GM10248 (cell line): Measurements from ENCODE around the gene MAMDC2.

Experiments
- CTCF ChIA-PET: fragments of 300-600 bp; sonication (Branson Sonifier 250); formaldehyde crosslinking; extraction: SDS; loops from one replicate; lab custom pipeline; 2021; ENCODE audit warnings: antibody characterized with exemption; lab: Yijun Ruan, JAX
- POLR2A ChIA-PET: fragments of 350-650 bp; sonication (Branson Sonifier 250); formaldehyde crosslinking; extraction: SDS; loops from one replicate; lab custom pipeline; 2020; ENCODE audit warnings: antibody characterized with exemption; lab: Yijun Ruan, JAX
- DNase-seq: peaks from one replicate; pipeline ENCODE4 v3.0.0; 2012; ENCODE audit errors: extremely low spot score
- TF ChIP-seq, protein P1 (sequence below): IDR thresholded peaks from 2 replicates; pipeline ENCODE4 v1.5.1; 2012; ENCODE audit warnings: mild to moderate bottlenecking, low read depth; ENCODE audit errors: extremely low read depth, missing control alignments, control extremely low read depth

Gene MAMDC2

DNA sequence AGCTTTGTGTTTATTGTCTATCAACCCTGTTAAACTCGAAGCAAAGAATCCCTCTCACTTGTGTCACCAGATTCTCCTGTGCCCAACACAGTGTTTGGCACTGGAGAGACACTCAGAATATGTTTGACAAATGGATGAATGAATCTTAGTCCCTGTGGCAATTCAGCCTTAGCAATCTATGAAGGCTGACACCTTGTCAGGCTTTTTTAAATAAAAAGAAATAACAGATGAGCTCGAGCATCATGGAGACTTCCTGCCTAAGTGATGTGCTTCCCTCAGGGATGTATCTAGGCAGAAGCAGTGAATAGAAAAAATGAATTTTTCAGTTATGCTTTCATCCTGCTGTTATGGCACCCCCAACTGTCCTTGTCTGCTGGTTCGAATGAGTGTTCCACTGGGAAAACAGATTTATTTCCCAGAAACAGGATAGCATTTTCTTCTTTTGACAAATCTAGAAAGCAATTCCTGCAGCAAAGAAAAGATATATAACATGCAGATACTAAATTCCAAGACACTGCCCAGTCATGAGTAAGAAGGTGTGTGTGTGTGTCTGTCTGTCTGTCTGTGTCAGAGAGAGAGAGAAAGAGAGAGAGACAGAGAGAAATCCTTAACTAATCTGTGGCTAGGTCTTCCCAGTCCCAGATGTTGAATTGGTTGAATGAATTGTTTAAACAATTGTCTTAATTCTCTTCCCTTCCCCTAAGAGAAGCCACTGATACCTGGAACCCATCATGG lies 16.7 kb downstream of the MAMDC2 start:
- POLR2A ChIA-PET = no interaction called here
- TF ChIP-seq, protein P1, sequence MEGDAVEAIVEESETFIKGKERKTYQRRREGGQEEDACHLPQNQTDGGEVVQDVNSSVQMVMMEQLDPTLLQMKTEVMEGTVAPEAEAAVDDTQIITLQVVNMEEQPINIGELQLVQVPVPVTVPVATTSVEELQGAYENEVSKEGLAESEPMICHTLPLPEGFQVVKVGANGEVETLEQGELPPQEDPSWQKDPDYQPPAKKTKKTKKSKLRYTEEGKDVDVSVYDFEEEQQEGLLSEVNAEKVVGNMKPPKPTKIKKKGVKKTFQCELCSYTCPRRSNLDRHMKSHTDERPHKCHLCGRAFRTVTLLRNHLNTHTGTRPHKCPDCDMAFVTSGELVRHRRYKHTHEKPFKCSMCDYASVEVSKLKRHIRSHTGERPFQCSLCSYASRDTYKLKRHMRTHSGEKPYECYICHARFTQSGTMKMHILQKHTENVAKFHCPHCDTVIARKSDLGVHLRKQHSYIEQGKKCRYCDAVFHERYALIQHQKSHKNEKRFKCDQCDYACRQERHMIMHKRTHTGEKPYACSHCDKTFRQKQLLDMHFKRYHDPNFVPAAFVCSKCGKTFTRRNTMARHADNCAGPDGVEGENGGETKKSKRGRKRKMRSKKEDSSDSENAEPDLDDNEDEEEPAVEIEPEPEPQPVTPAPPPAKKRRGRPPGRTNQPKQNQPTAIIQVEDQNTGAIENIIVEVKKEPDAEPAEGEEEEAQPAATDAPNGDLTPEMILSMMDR = no peak
- no peak for DNase-seq
- CTCF ChIA-PET = interaction anchor here (1.0 to 2.1 kb wide), 5 partner anchors 9 to 53 kb away, joined by 3 to 11 read pairs (median 5); no protein-coding TSS in a partner anchor

DNA sequence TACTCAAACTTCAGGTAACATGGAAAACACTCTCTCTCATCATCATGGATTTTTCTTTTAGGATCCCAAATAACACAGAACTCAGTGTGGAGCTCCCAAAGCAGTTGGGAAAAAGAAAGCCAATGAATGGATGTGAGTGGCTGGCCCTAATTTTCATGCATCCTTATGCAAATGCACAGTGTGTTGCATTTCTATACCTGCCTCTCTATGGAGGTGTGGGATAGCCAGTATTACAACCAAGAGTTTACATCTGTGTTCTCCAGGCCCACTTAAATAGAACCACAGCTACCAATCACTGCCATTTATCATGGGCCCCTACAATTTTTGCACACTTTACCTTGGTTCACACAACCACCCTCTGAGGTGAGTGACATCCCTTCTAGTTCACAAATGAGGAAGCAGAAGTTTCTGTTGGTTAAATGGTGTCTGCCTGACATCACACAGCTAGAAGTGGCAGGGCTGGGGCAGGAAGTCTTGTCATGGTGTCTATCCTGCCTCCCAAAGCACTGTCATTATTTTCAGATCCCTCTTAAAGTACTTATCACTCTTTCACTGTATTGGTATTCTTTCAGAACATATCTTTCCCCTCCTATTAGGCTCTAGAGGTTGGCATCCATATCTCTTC lies 17.3 kb downstream of the MAMDC2 start:
- no peak for DNase-seq
- ChIA-PET CTCF (interaction anchor here (1.0 to 2.1 kb wide), 3 partner anchors 10 to 50 kb away, joined by 3 to 11 read pairs (median 7); no protein-coding TSS in a partner anchor), POLR2A (no interaction called here)
- TF ChIP-seq, protein P1 = no peak

DNA sequence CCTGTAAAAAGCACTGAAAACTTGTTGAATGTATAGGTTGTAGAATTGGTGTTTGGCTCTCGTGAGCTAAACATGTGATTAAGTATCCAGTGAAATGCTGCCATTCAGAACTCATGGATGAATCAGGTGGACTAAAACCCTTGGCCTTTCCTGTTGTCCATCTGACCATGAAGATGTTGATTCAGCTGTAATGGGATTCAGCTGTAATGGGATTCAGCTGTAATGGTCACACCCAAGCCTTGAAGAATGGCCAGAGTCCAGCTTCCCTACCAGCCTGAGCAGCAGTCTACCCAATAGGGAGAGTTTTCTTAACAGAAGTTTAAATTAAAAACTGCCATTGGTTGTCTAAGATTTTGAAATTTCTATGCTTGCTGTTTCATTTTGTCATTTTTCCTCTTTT lies 18.1 kb downstream of the MAMDC2 start:
- CTCF ChIA-PET = interaction anchor here (0.7 to 1.0 kb wide), 3 partner anchors 11 to 50 kb away, joined by 3 to 4 read pairs (median 3); no protein-coding TSS in a partner anchor
- POLR2A ChIA-PET = no interaction called here
- DNase-seq = no peak
- TF ChIP-seq, protein P1 = no peak

DNA sequence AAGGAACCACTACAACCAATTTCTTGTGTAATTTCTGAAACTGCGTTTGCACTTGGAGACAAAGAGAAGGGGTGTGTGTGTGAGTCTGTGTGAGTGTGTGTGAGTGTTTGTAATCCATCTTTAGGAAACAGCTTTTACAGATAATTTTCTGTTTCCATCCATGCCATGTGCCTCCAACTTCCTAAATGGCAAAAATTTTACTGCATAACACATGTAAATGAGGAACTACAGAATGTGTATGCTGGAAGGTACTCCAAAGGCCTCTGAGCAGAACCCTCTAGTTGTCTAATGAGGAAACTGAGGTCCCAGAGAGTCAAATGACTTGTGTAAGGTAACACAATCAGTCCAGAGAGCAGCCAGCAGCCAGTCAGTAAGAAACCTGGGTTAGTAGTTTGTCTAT lies 20.8 kb downstream of the MAMDC2 start:
- TF ChIP-seq, protein P1 = no peak
- CTCF ChIA-PET = interaction anchor here (1.2 to 3.6 kb wide), 3 partner anchors 9 to 47 kb away, joined by 3 to 10 read pairs (median 4); no protein-coding TSS in a partner anchor
- POLR2A ChIA-PET = no interaction called here
- no peak for DNase-seq

DNA sequence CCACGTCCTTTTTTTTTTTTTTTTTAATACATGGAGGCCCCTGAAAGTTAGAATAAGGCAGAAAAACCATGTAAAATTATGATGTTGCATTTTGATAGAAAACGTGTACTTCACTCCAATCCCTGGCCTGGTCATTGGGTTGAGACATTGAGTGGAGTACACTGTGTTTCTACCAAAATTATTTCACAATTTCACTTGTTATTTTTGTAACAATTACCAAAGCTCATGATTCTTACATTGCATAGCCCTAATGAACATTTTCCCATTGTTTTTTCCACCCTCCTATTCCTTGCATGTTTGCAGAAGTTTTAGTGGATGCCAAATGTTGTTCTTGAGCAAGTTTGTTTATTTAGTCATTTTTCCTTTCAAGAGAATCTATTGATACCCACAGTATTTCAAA lies 21.9 kb downstream of the MAMDC2 start:
- POLR2A ChIA-PET = no interaction called here
- no peak for DNase-seq
- CTCF ChIA-PET = interaction anchor here (3.6 kb wide), 1 partner anchor 46 kb away, joined by 10 read pairs; no protein-coding TSS in a partner anchor
- TF ChIP-seq, protein P1 = no peak

DNA sequence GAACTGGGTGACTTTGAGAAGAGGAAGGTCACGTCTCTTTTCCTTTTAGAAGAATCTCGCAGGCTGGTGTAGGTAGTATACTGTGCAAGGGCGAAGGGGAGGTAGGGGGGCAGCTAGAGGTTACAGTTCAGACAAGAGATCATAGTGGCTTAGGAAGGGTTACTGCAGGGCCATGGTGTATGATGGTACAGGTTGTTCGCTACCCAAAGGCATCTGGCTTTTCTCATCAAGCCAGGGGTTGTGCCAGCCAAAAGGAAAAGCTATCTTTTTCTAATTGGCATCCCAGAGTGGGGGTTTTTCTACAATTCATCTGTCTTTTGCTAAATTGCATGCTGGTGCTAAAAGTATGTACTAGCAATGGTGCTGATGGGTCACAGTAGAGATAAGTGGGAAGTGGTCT lies 22.8 kb downstream of the MAMDC2 start:
- no peak for DNase-seq
- POLR2A ChIA-PET = no interaction called here
- TF ChIP-seq, protein P1 = no peak
- CTCF ChIA-PET = interaction anchor here (1.3 to 3.6 kb wide), 3 partner anchors 20 to 47 kb away, joined by 4 to 10 read pairs (median 5); no protein-coding TSS in a partner anchor
